ENCODE measurements around the gene RBMS3.

The RBMS3 gene

GRCh38 chr3:29721789-29722188, 440.9 kb downstream of the RBMS3 start:
- DNase-seq (ENCODE audit: low read depth in 2 of 2) = no peak

GRCh38 chr3:29731050-29731449, 450.2 kb downstream of the RBMS3 start:
- DNase-seq (ENCODE audit: low read depth in 2 of 2) = no peak

- DNase-seq (ENCODE audit: low read depth in 2 of 2) = no peak
These were observed 460.4 kb downstream of the RBMS3 start for GRCh38 chr3:29741231-29741630.

GRCh38 chr3:29745232-29745870, 464.5 kb downstream of the RBMS3 start:
- no peak for DNase-seq (ENCODE audit: low read depth in 2 of 2)

GRCh38 chr3:29746163-29746760, 465.4 kb downstream of the RBMS3 start:
- no peak for DNase-seq (ENCODE audit: low read depth in 2 of 2)

GRCh38 chr3:29747991-29748390, 467.1 kb downstream of the RBMS3 start:
- no peak for DNase-seq (ENCODE audit: low read depth in 2 of 2)

- DNase-seq (ENCODE audit: low read depth in 2 of 2) = no peak
These were observed 470.9 kb downstream of the RBMS3 start for GRCh38 chr3:29751647-29752314.

- DNase-seq (ENCODE audit: low read depth in 2 of 2) = no peak
These were observed 473.5 kb downstream of the RBMS3 start for GRCh38 chr3:29754346-29754745.

GRCh38 chr3:29755416-29755815, 474.5 kb downstream of the RBMS3 start:
- no peak for DNase-seq (ENCODE audit: low read depth in 2 of 2)

GRCh38 chr3:29757054-29757777, 476.3 kb downstream of the RBMS3 start:
- no peak for DNase-seq (ENCODE audit: low read depth in 2 of 2)

GRCh38 chr3:29758108-29758433, 477.2 kb downstream of the RBMS3 start:
- no peak for DNase-seq (ENCODE audit: low read depth in 2 of 2)

GRCh38 chr3:29758434-29759322, 477.8 kb downstream of the RBMS3 start:
- DNase-seq (ENCODE audit: low read depth in 2 of 2) = no peak

- no peak for DNase-seq (ENCODE audit: low read depth in 2 of 2)
These were observed 478.7 kb downstream of the RBMS3 start for GRCh38 chr3:29759411-29760225.

- no peak for DNase-seq (ENCODE audit: low read depth in 2 of 2)
These were observed 479.4 kb downstream of the RBMS3 start for GRCh38 chr3:29760226-29760685.

GRCh38 chr3:29761517-29761916, 480.6 kb downstream of the RBMS3 start:
- no peak for DNase-seq (ENCODE audit: low read depth in 2 of 2)

- no peak for DNase-seq (ENCODE audit: low read depth in 2 of 2)
These were observed 482.2 kb downstream of the RBMS3 start for GRCh38 chr3:29763115-29763514.

GRCh38 chr3:29764041-29764440, 483.2 kb downstream of the RBMS3 start:
- DNase-seq (ENCODE audit: low read depth in 2 of 2) = no peak

- DNase-seq (ENCODE audit: low read depth in 2 of 2) = no peak
These were observed 483.9 kb downstream of the RBMS3 start for GRCh38 chr3:29764603-29765254.

- DNase-seq (ENCODE audit: low read depth in 2 of 2) = no peak
These were observed 490.7 kb downstream of the RBMS3 start for GRCh38 chr3:29771602-29772001.

- DNase-seq (ENCODE audit: low read depth in 2 of 2) = no peak
These were observed 491.6 kb downstream of the RBMS3 start for GRCh38 chr3:29772436-29772835.
